Liver (tissue), 9 donors: Measurements from ENCODE around the gene SETD1B. TPM values are rescaled to one million over a fixed set of nuclear protein-coding genes. Genes with fewer than 3 reads are reported as not detected.
"Not testable (repeated sequence)": the region's sequence is repeated elsewhere in the genome, so short reads cannot be mapped to it uniquely, and the experiment has no call there.

Experiments used
- DNase-seq: peaks from one replicate; pipeline ENCODE4 v3.0.0-alpha.2; 2017; ENCODE audit warnings: low spot score
- H3K27ac ChIP-seq, 2 donors: one replicate each; pipeline ENCODE4 v1.7.0; 2013; ENCODE audit warnings: inconsistent platforms in 2 of 2, low read length in 2 of 2, control low read depth in 1 of 2, low read depth in 1 of 2, mild to moderate bottlenecking in 1 of 2
- H3K27me3 ChIP-seq, 4 donors: one replicate each; pipeline versions ENCODE4 v1.6.1 to v1.7.0; 2013; ENCODE audit warnings: low read length in 3 of 4, inconsistent platforms in 1 of 4, mild to moderate bottlenecking in 1 of 4, moderate library complexity in 1 of 4; ENCODE audit not compliant: control insufficient read depth in 4 of 4, insufficient read depth in 4 of 4
- H3K36me3 ChIP-seq, 4 donors: one replicate each; pipeline versions ENCODE4 v1.6.1 to v1.7.0; 2013; ENCODE audit warnings: low read length in 3 of 4, mild to moderate bottlenecking in 3 of 4, low read depth in 1 of 4, moderate library complexity in 1 of 4; ENCODE audit not compliant: control insufficient read depth in 4 of 4, insufficient read depth in 3 of 4
- H3K4me1 ChIP-seq, 4 donors: one replicate each; pipeline versions ENCODE4 v1.6.1 to v1.7.0; 2013; ENCODE audit warnings: low read length in 3 of 4, mild to moderate bottlenecking in 3 of 4, moderate library complexity in 1 of 4; ENCODE audit not compliant: control insufficient read depth in 4 of 4, insufficient read depth in 4 of 4
- H3K4me3 ChIP-seq, 3 donors: one replicate each; pipeline versions ENCODE4 v1.6.1 to v1.7.0; 2013; ENCODE audit warnings: low read length in 3 of 3, control low read depth in 1 of 3, low read depth in 1 of 3, mild to moderate bottlenecking in 1 of 3
- H3K9ac ChIP-seq, 2 donors: one replicate each; pipeline ENCODE4 v1.7.0; 2013; ENCODE audit warnings: low read length in 2 of 2, mild to moderate bottlenecking in 2 of 2, moderate library complexity in 2 of 2, control low read depth in 1 of 2, low read depth in 1 of 2
- H3K9me3 ChIP-seq, 4 donors: one replicate each; pipeline versions ENCODE4 v1.6.1 to v1.7.0; 2013; ENCODE audit warnings: low read length in 3 of 4; ENCODE audit not compliant: control insufficient read depth in 4 of 4
- EGR1 ChIP-seq, 2 donors: IDR thresholded peaks; 2 replicates each; pipeline ENCODE4 v1.6.1; 2016 to 2018; ENCODE audit warnings: antibody characterized with exemption in 2 of 2, low read depth in 2 of 2
- FOXA1 ChIP-seq: IDR thresholded peaks from 2 replicates; pipeline ENCODE4 v1.6.1; 2016; ENCODE audit warnings: antibody characterized with exemption
- FOXA2 ChIP-seq: IDR thresholded peaks from 2 replicates; pipeline ENCODE4 v1.6.1; 2016; ENCODE audit warnings: antibody characterized with exemption
- HNF4A ChIP-seq, 2 donors: conservative IDR thresholded peaks; 2 replicates each; pipeline ENCODE4 v1.6.1; 2016; ENCODE audit warnings: antibody characterized with exemption in 2 of 2, mild to moderate bottlenecking in 2 of 2
- HNF4G ChIP-seq: IDR thresholded peaks from 2 replicates; pipeline ENCODE4 v1.6.1; 2016; ENCODE audit warnings: antibody characterized with exemption
- JUND ChIP-seq, 2 donors: IDR thresholded peaks; 2 replicates each; pipeline ENCODE4 v1.6.1; 2016; ENCODE audit warnings: antibody characterized with exemption in 2 of 2
- NR2F2 ChIP-seq: IDR thresholded peaks from 2 replicates; pipeline ENCODE4 v1.6.1; 2016; ENCODE audit warnings: antibody characterized with exemption
- RAD21 ChIP-seq, 2 donors: IDR thresholded peaks; 2 replicates each; pipeline ENCODE4 v1.6.1; 2016; ENCODE audit warnings: antibody characterized with exemption in 2 of 2, mild to moderate bottlenecking in 2 of 2
- RXRA ChIP-seq, 2 donors: IDR thresholded peaks; 2 replicates each; pipeline ENCODE4 v1.6.1; 2017 to 2018; ENCODE audit warnings: antibody characterized with exemption in 2 of 2, mild to moderate bottlenecking in 1 of 2
- SP1 ChIP-seq: IDR thresholded peaks from 2 replicates; pipeline ENCODE4 v1.6.1; 2018; ENCODE audit warnings: antibody characterized with exemption, mild to moderate bottlenecking
- TAF1 ChIP-seq: conservative IDR thresholded peaks from 2 replicates; pipeline ENCODE4 v1.6.1; 2016; ENCODE audit warnings: antibody characterized with exemption, mild to moderate bottlenecking
- YY1 ChIP-seq: IDR thresholded peaks from 2 replicates; pipeline ENCODE4 v1.6.1; 2016; ENCODE audit warnings: antibody characterized with exemption, mild to moderate bottlenecking
- ZBTB33 ChIP-seq: IDR thresholded peaks from 2 replicates; pipeline ENCODE4 v1.6.1; 2016; ENCODE audit warnings: antibody characterized with exemption
- WGBS: extraction: QIAGEN DNeasy Blood & Tissue Kit; methylation state at CpG from one replicate; pipeline ENCODE4 v1.1.7; 2013; 5-methylcytosine and 5-hydroxymethylcytosine counted together
- polyA plus RNA-seq, 2 donors: library from polyadenylated mRNA; stranded (reverse) in 1 of 2; unstranded in 1 of 2; fragments of 200-250 nt in 1 of 2; fragments of >200 nt in 1 of 2; fragmentation: Nextera tagmentation in 1 of 2; extraction: Ambion mirVana in 1 of 2; gene quantifications; one replicate each; pipeline versions ENCODE4 v1.2.1 to v1.2.3, GENCODE V29; 2013 to 2015
- total RNA-seq, 2 donors: library from RNA; depleted of rRNA; stranded (reverse); fragments of >200 nt; gene quantifications; one replicate each; pipeline ENCODE4 v1.2.3, GENCODE V29; 2014
- TF ChIP-seq, protein P1 (sequence below): IDR thresholded peaks from 2 replicates; pipeline ENCODE4 v1.6.1; 2016; ENCODE audit warnings: antibody characterized with exemption
- TF ChIP-seq, protein P2 (sequence below): IDR thresholded peaks from 2 replicates; pipeline ENCODE4 v1.6.1; 2016; ENCODE audit warnings: antibody characterized with exemption
- TF ChIP-seq, protein P3 (sequence below): fragments of 150-350 bp; IDR thresholded peaks from 2 replicates; pipeline ENCODE4 v1.5.1; 2017; ENCODE audit warnings: improper control_type of control experiment, low read depth, low read length; ENCODE audit not compliant: missing input control
- TF ChIP-seq, protein P4 (sequence below): IDR thresholded peaks from 2 replicates; pipeline ENCODE4 v1.6.1; 2016; ENCODE audit warnings: antibody characterized with exemption, mild to moderate bottlenecking
- donor health status: healthy.
- donor health status: healthy.
- donor health status: healthy.
- donor health status: healthy.
- donor health status: healthy.

Gene SETD1B
- total and polyA plus RNA-seq, 4 donors: 1.8 to 7.9 (median 5.0) TPM

- Histone ChIP-seq H3K4me1 (peaks cover 0 to 13% (median 5%) of the 10 kb centered on the region in 4 donors), H3K27ac (no peak overlapping the region), H3K9me3 (no peaks in the 10 kb centered on the region), H3K27me3 (no peaks in the 10 kb centered on the region), H3K4me3 (no peak overlapping the region), H3K36me3 (peaks cover 0 to 3% (median 0%) of the 10 kb centered on the region in 4 donors), H3K9ac (no peak overlapping the region)
- no peak for TF ChIP-seq NR2F2
- TF ChIP-seq TAF1: no peak
- no peak for TF ChIP-seq RAD21 (IDR thresholded peaks at IDR 0.05)
- no peak for TF ChIP-seq RXRA (IDR thresholded peaks at IDR 0.05)
- TF ChIP-seq SP1: no peak
- TF ChIP-seq, protein P1, sequence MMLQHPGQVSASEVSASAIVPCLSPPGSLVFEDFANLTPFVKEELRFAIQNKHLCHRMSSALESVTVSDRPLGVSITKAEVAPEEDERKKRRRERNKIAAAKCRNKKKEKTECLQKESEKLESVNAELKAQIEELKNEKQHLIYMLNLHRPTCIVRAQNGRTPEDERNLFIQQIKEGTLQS: no peak
- TF ChIP-seq EGR1 (IDR thresholded peaks at IDR 0.05; ENCODE audit: low read depth in 2 of 2): no peak
- TF ChIP-seq YY1: no peak
- TF ChIP-seq, protein P2, sequence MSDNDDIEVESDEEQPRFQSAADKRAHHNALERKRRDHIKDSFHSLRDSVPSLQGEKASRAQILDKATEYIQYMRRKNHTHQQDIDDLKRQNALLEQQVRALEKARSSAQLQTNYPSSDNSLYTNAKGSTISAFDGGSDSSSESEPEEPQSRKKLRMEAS: no peak
- TF ChIP-seq HNF4A (conservative IDR thresholded peaks at IDR 0.05): no peak
- TF ChIP-seq FOXA2: no peak
- no peak for TF ChIP-seq ZBTB33
- 91% methylated on average over 4 of the region's 4 CpGs for WGBS
- DNase-seq: no peak
Observed at GRCh38 chr12:121866331-121866730, 62.5 kb downstream of the SETD1B start.

DNA sequence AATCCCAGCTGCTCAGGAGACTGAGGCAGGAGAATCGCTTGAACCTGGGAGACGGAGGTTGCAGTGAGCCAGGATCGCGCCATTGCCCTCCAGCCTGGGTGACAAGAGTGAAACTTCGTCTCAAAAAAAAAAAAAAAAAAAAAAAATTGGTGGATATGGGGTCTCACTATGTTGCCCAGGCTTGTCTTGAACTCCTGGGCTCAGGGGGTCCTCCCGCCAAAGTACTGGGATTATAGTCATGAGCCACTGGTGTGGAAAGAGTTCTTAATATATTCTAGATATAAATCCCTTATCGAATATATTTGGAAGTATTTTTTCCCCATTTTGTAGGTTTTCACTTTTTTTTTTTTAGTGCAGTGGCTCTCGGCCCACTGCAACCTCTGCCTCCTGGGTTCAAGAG, 65.4 kb downstream of the SETD1B start:
- not testable (repeated sequence) for H3K36me3 ChIP-seq, H3K27me3 ChIP-seq, H3K9me3 ChIP-seq, H3K4me1 ChIP-seq, DNase-seq, H3K27ac ChIP-seq, H3K4me3 ChIP-seq, H3K9ac ChIP-seq
- 94% methylated on average over 8 of the region's 8 CpGs for WGBS

DNA sequence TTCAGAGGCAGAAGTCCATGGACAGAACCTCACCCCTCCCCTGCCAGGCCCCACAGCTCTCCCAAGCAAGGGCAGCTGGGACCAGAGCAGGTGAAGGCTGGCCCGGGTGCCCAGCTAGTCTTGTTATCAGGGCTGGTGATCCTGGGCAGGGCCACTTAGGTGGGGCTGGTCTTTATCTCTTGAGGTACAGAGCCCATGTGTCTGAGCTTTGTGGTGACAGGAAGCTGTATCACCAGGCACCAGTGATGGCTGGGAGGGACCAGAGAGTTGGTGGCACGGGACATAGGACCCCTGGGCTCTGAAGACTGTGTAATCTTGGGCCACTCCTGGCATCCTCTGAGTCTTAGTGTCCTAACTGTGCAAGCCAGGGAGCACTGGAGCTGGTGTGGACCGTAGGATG, 67.7 kb downstream of the SETD1B start:
- TF ChIP-seq, protein P2: no peak
- TF ChIP-seq FOXA1: no peak
- TF ChIP-seq RXRA (IDR thresholded peaks at IDR 0.05): no peak
- TF ChIP-seq, protein P3, sequence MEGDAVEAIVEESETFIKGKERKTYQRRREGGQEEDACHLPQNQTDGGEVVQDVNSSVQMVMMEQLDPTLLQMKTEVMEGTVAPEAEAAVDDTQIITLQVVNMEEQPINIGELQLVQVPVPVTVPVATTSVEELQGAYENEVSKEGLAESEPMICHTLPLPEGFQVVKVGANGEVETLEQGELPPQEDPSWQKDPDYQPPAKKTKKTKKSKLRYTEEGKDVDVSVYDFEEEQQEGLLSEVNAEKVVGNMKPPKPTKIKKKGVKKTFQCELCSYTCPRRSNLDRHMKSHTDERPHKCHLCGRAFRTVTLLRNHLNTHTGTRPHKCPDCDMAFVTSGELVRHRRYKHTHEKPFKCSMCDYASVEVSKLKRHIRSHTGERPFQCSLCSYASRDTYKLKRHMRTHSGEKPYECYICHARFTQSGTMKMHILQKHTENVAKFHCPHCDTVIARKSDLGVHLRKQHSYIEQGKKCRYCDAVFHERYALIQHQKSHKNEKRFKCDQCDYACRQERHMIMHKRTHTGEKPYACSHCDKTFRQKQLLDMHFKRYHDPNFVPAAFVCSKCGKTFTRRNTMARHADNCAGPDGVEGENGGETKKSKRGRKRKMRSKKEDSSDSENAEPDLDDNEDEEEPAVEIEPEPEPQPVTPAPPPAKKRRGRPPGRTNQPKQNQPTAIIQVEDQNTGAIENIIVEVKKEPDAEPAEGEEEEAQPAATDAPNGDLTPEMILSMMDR: no peak
- TF ChIP-seq JUND (IDR thresholded peaks at IDR 0.05): no peak
- no peak for TF ChIP-seq RAD21 (IDR thresholded peaks at IDR 0.05)
- TF ChIP-seq TAF1: no peak
- TF ChIP-seq HNF4A (conservative IDR thresholded peaks at IDR 0.05): no peak
- TF ChIP-seq FOXA2: no peak
- no peak for TF ChIP-seq EGR1 (IDR thresholded peaks at IDR 0.05; ENCODE audit: low read depth in 2 of 2)
- TF ChIP-seq, protein P4, sequence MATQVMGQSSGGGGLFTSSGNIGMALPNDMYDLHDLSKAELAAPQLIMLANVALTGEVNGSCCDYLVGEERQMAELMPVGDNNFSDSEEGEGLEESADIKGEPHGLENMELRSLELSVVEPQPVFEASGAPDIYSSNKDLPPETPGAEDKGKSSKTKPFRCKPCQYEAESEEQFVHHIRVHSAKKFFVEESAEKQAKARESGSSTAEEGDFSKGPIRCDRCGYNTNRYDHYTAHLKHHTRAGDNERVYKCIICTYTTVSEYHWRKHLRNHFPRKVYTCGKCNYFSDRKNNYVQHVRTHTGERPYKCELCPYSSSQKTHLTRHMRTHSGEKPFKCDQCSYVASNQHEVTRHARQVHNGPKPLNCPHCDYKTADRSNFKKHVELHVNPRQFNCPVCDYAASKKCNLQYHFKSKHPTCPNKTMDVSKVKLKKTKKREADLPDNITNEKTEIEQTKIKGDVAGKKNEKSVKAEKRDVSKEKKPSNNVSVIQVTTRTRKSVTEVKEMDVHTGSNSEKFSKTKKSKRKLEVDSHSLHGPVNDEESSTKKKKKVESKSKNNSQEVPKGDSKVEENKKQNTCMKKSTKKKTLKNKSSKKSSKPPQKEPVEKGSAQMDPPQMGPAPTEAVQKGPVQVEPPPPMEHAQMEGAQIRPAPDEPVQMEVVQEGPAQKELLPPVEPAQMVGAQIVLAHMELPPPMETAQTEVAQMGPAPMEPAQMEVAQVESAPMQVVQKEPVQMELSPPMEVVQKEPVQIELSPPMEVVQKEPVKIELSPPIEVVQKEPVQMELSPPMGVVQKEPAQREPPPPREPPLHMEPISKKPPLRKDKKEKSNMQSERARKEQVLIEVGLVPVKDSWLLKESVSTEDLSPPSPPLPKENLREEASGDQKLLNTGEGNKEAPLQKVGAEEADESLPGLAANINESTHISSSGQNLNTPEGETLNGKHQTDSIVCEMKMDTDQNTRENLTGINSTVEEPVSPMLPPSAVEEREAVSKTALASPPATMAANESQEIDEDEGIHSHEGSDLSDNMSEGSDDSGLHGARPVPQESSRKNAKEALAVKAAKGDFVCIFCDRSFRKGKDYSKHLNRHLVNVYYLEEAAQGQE: no peak
- no peak for TF ChIP-seq HNF4G
- TF ChIP-seq NR2F2: no peak
- no peak for TF ChIP-seq YY1
- no peaks in the 10 kb centered on the region for H3K36me3 ChIP-seq
- no peaks in the 10 kb centered on the region for H3K27me3 ChIP-seq
- H3K9ac ChIP-seq: no peak overlapping the region
- DNase-seq: peak; percentile 77
- no peak overlapping the region for H3K4me3 ChIP-seq
- no peak overlapping the region for H3K27ac ChIP-seq
- WGBS: 93% methylated on average over 3 of the region's 3 CpGs
- peaks cover 0 to 17% (median 13%) of the 10 kb centered on the region in 4 donors for H3K4me1 ChIP-seq
- H3K9me3 ChIP-seq: no peaks in the 10 kb centered on the region
